ENCODE measurements around the gene HSD17B2. TPM values are rescaled to one million over a fixed set of nuclear protein-coding genes. Genes with fewer than 3 reads are reported as not detected.

HSD17B2 gene
- polyA plus RNA-seq, 1 experiment: 0.60 TPM

DNA sequence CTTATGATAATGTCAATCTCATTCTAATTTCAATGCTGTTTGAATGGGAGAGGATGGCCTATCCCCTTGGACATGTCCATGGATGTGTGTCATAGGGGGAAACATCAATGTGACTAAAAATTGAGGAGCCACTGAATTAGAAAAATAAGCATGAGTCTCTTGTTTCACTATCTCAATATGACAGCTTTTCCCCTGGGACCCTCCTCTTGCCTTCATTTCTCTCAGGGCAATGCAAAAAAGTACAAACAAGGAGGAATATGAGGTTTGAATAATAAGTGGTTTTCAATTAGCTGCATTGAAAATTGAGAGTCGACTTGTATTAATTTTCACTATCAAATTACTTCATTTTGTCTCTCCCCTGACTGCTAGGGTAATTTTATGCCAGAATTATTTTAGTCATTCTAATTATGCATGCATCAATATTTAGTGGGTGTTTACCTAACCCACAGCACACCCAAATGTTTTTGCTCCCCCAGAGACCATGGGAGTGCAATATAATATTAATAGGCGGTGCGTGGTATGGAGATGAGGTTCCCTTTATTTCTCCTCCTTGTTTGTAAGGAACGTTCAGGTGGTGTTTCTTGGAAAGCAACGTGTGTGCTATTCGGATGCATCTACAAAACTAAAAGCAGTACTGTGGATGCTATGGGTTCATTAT, 17.0 kb upstream of the HSD17B2 start:
- Histone ChIP-seq H3K27me3 (ENCODE audit: control insufficient read depth, insufficient read depth, low read length) (no peaks in the 10 kb centered on the region), H3K4me3 (ENCODE audit: low read depth, low read length) (no peak overlapping the region), H3K36me3 (ENCODE audit: control insufficient read depth, insufficient read depth, low read length) (no peaks in the 10 kb centered on the region)
- TF ChIP-seq, protein P1, sequence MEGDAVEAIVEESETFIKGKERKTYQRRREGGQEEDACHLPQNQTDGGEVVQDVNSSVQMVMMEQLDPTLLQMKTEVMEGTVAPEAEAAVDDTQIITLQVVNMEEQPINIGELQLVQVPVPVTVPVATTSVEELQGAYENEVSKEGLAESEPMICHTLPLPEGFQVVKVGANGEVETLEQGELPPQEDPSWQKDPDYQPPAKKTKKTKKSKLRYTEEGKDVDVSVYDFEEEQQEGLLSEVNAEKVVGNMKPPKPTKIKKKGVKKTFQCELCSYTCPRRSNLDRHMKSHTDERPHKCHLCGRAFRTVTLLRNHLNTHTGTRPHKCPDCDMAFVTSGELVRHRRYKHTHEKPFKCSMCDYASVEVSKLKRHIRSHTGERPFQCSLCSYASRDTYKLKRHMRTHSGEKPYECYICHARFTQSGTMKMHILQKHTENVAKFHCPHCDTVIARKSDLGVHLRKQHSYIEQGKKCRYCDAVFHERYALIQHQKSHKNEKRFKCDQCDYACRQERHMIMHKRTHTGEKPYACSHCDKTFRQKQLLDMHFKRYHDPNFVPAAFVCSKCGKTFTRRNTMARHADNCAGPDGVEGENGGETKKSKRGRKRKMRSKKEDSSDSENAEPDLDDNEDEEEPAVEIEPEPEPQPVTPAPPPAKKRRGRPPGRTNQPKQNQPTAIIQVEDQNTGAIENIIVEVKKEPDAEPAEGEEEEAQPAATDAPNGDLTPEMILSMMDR (IDR thresholded peaks at IDR 0.05; ENCODE audit: insufficient read depth, low read depth, low read length): no peak
- ChIA-PET CTCF (interaction anchor here (2.1 kb wide), 1 partner anchor 17 kb away, joined by 4 read pairs; the partner anchor contains the start of gene HSD17B2), POLR2A (no interaction called here)
- DNase-seq (ENCODE audit: low read depth): no peak

DNA sequence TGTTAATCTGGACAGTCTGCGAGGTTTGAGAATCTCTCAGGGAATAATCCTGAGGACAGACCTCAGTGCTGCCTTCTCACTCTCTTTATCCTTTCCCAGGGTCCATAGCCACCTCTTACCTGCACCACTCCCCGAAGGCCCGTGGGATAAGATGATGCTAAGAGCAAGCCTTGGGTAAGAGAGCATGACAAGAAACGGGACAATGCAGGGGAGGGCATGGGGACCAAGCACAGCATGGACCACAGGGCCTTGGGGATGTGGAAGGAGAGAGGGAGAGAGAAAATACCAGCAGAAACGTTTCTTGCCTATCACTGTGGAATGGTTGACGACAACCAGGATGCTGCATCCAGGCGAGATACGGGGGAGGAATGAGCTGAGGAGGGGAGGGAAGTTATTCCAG, 15.5 kb upstream of the HSD17B2 start:
- no peaks in the 10 kb centered on the region for H3K36me3 ChIP-seq (ENCODE audit: control insufficient read depth, insufficient read depth, low read length)
- TF ChIP-seq, protein P1 (IDR thresholded peaks at IDR 0.05; ENCODE audit: insufficient read depth, low read depth, low read length): no peak
- ChIA-PET POLR2A (no interaction called here), CTCF (interaction anchor here (2.8 kb wide), 1 partner anchor 211 kb away, joined by 12 read pairs; no protein-coding TSS in a partner anchor)
- H3K27me3 ChIP-seq (ENCODE audit: control insufficient read depth, insufficient read depth, low read length): peaks cover 2% of the 10 kb centered on the region; the same call in 1 of the 2 replicates
- no peak for DNase-seq (ENCODE audit: low read depth)
- H3K4me3 ChIP-seq (ENCODE audit: low read depth, low read length): no peak overlapping the region

DNA sequence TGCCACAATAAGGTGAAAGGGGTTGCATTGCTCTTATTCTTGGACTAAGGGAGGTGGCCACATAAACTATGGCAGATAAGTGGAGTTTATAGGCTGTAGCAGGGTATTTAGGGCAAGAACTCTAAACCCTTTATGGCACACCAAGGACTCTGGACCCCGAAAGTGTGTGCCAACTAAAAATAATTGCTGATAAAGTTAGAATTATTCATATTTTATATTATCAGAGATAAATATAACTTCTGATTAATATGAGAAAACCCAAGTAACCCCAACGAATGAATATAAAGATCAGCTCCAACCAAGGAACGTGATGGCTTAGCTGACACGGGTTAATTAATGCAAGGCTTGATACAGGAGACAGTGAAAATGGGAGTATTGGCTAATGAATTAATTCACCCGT, 15.0 kb upstream of the HSD17B2 start:
- TF ChIP-seq, protein P1 (IDR thresholded peaks at IDR 0.05; ENCODE audit: insufficient read depth, low read depth, low read length): no peak
- DNase-seq (ENCODE audit: low read depth): no peak
- Histone ChIP-seq H3K4me3 (ENCODE audit: low read depth, low read length) (no peak overlapping the region), H3K36me3 (ENCODE audit: control insufficient read depth, insufficient read depth, low read length) (no peaks in the 10 kb centered on the region), H3K27me3 (ENCODE audit: control insufficient read depth, insufficient read depth, low read length) (peaks cover 2% of the 10 kb centered on the region; the same call in 1 of the 2 replicates)
- CTCF ChIA-PET: interaction anchor here (2.8 kb wide), 1 partner anchor 210 kb away, joined by 12 read pairs; no protein-coding TSS in a partner anchor
- POLR2A ChIA-PET: no interaction called here

DNA sequence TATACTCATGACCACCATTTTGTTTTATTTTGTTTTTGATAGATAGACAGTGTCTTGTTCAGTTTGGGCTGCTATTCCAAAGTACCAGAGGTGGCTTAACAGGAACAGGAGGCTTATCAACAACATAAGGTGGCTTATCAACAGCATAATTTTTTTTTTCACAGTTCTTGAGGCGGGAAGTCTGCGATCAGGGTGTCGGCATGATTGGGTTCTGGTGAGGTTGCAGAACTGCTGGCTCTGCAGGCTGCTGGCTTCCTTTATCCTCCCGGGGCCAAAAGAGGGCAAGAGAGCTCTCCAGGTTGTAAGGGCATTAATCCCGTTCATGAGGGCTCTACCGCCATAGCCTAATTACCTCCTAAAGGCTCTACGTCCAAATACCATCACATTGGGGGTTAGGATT, 11.8 kb upstream of the HSD17B2 start:
- no peak for DNase-seq (ENCODE audit: low read depth)
- CTCF ChIA-PET: interaction anchor here (0.6 to 1.2 kb wide), 2 partner anchors 10 to 162 kb away, joined by 3 to 4 read pairs; no protein-coding TSS in a partner anchor
- POLR2A ChIA-PET: no interaction called here
- peaks cover 2% of the 10 kb centered on the region for H3K27me3 ChIP-seq (ENCODE audit: control insufficient read depth, insufficient read depth, low read length)
- TF ChIP-seq, protein P1 (IDR thresholded peaks at IDR 0.05; ENCODE audit: insufficient read depth, low read depth, low read length): no peak
- H3K4me3 ChIP-seq (ENCODE audit: low read depth, low read length): no peak overlapping the region
- H3K36me3 ChIP-seq (ENCODE audit: control insufficient read depth, insufficient read depth, low read length): no peaks in the 10 kb centered on the region

DNA sequence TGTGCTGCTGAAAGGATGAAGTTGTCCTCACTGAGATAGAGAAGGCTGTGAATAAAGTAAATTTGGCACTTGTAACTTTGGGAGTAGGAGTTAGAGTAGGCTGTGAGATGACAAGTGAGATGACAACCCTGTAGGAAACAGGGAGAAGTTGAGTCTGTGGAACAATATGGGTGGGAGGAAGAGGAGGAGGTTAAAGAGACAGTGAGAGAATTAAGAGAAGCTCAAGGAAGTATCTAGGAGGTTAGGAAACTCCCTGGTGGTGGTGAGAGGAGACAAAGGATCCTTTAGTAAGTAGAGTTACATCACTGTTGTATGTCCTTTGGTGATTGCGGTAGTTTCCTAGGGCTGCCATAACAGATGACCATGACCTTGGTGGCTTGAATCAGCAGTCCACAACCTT, 10.7 kb upstream of the HSD17B2 start:
- Histone ChIP-seq H3K36me3 (ENCODE audit: control insufficient read depth, insufficient read depth, low read length) (no peaks in the 10 kb centered on the region), H3K4me3 (ENCODE audit: low read depth, low read length) (no peak overlapping the region), H3K27me3 (ENCODE audit: control insufficient read depth, insufficient read depth, low read length) (peaks cover 2% of the 10 kb centered on the region)
- CTCF ChIA-PET: interaction anchor here (0.9 to 1.8 kb wide), 2 partner anchors 8 to 206 kb away, joined by 3 to 5 read pairs; no protein-coding TSS in a partner anchor
- POLR2A ChIA-PET: no interaction called here
- DNase-seq (ENCODE audit: low read depth): no peak
- TF ChIP-seq, protein P1 (IDR thresholded peaks at IDR 0.05; ENCODE audit: insufficient read depth, low read depth, low read length): no peak

Data from BJ (cell line).